Mesenchymal stem cell (in vitro differentiated cells and primary cell): ENCODE measurements around the gene PHF20.

ENCODE experiments used
- DNase-seq: peaks from one replicate; pipeline ENCODE4 v3.0.0-alpha.2; 2013
- H2AFZ ChIP-seq: one replicate; pipeline ENCODE4 v1.6.1; 2013; ENCODE audit warnings: low read depth, mild to moderate bottlenecking, control low read depth, inconsistent platforms, low read length, moderate library complexity
- H2AK5ac ChIP-seq: 2 replicates; pipeline ENCODE4 v1.6.1; 2013; ENCODE audit warnings: low read length, moderate library complexity, mild to moderate bottlenecking, inconsistent platforms; ENCODE audit not compliant: severe bottlenecking
- H2BK120ac ChIP-seq: one replicate; pipeline ENCODE4 v1.6.1; 2013; ENCODE audit warnings: low read depth, mild to moderate bottlenecking, inconsistent platforms, low read length, moderate library complexity
- H2BK12ac ChIP-seq, 2 experiments: one replicate each; pipeline ENCODE4 v1.6.1; 2013; ENCODE audit warnings: inconsistent platforms in 2 of 2, low read length in 2 of 2, mild to moderate bottlenecking in 2 of 2, moderate library complexity in 2 of 2, control low read depth in 1 of 2
- H2BK15ac ChIP-seq: one replicate; pipeline ENCODE4 v1.6.1; 2013; ENCODE audit warnings: mild to moderate bottlenecking, low read depth, inconsistent platforms; ENCODE audit not compliant: poor library complexity, severe bottlenecking
- H2BK5ac ChIP-seq: 2 replicates; pipeline ENCODE4 v1.6.1; 2013; ENCODE audit warnings: low read depth, mild to moderate bottlenecking, low read length, control low read depth, inconsistent platforms; ENCODE audit not compliant: poor library complexity, severe bottlenecking
- H3K14ac ChIP-seq, 2 experiments: one replicate each; pipeline ENCODE4 v1.6.1; 2013; ENCODE audit warnings: inconsistent platforms in 2 of 2, low read length in 2 of 2, control low read depth in 1 of 2, mild to moderate bottlenecking in 1 of 2, moderate library complexity in 1 of 2
- H3K18ac ChIP-seq, 2 experiments: one replicate each; pipeline ENCODE4 v1.6.1; 2013; ENCODE audit warnings: inconsistent platforms in 2 of 2, low read length in 2 of 2, control low read depth in 1 of 2, low read depth in 1 of 2, mild to moderate bottlenecking in 1 of 2
- H3K23ac ChIP-seq, 2 experiments: one replicate each; pipeline ENCODE4 v1.6.1; 2013; ENCODE audit warnings: inconsistent platforms in 2 of 2, low read length in 2 of 2, mild to moderate bottlenecking in 2 of 2, moderate library complexity in 2 of 2, control low read depth in 1 of 2
- H3K27ac ChIP-seq: 2 replicates; pipeline ENCODE4 v1.5.1; 2013; ENCODE audit warnings: mild to moderate bottlenecking, moderate library complexity, low read length, control low read depth, inconsistent platforms; ENCODE audit not compliant: poor library complexity, severe bottlenecking
- H3K27me3 ChIP-seq, 2 experiments: 2 replicates each; pipeline versions ENCODE4 v1.6.1 to v1.7.0; 2013; ENCODE audit warnings: low read length in 2 of 2, mild to moderate bottlenecking in 2 of 2, moderate library complexity in 2 of 2, control low read depth in 1 of 2, inconsistent platforms in 1 of 2; ENCODE audit not compliant: control insufficient read depth in 1 of 2, insufficient read depth in 1 of 2
- H3K36me3 ChIP-seq, 2 experiments: 2 replicates each; pipeline versions ENCODE4 v1.6.1 to v1.7.0; 2013; ENCODE audit warnings: low read length in 2 of 2, control low read depth in 1 of 2, inconsistent platforms in 1 of 2, low read depth in 1 of 2, mild to moderate bottlenecking in 1 of 2; ENCODE audit not compliant: insufficient read depth in 2 of 2, control insufficient read depth in 1 of 2
- H3K4ac ChIP-seq, 2 experiments: one replicate each; pipeline ENCODE4 v1.6.1; 2013; ENCODE audit warnings: inconsistent platforms in 2 of 2, low read length in 2 of 2, mild to moderate bottlenecking in 2 of 2, moderate library complexity in 2 of 2, control low read depth in 1 of 2, low read depth in 1 of 2
- H3K4me1 ChIP-seq: 2 replicates; pipeline ENCODE4 v1.6.1; 2013; ENCODE audit warnings: low read depth, low read length, control low read depth; ENCODE audit not compliant: control insufficient read depth, insufficient read depth
- H3K4me2 ChIP-seq: 2 replicates; pipeline ENCODE4 v1.6.1; 2013; ENCODE audit warnings: low read length, mild to moderate bottlenecking, inconsistent platforms; ENCODE audit not compliant: poor library complexity, severe bottlenecking
- H3K4me3 ChIP-seq, 2 experiments: 2 replicates each; pipeline versions ENCODE4 v1.5.1 to v1.7.0; 2013; ENCODE audit warnings: low read length in 2 of 2, mild to moderate bottlenecking in 2 of 2, control low read depth in 1 of 2, low read depth in 1 of 2; ENCODE audit not compliant: insufficient read depth in 1 of 2
- H3K79me1 ChIP-seq: replicated peaks from 2 replicates; pipeline ENCODE4 v1.6.1; 2013; ENCODE audit warnings: mild to moderate bottlenecking, control low read depth, low read length, inconsistent platforms; ENCODE audit not compliant: poor library complexity, severe bottlenecking
- H3K9ac ChIP-seq: 2 replicates; pipeline ENCODE4 v1.7.0; 2013; ENCODE audit warnings: mild to moderate bottlenecking, low read length, moderate library complexity
- H3K9me3 ChIP-seq: 2 replicates; pipeline ENCODE4 v1.7.0; 2013; ENCODE audit warnings: mild to moderate bottlenecking, low read length; ENCODE audit not compliant: control insufficient read depth
- H4K8ac ChIP-seq: one replicate; pipeline ENCODE4 v1.6.1; 2013; ENCODE audit warnings: inconsistent platforms, mild to moderate bottlenecking, low read length, moderate library complexity
- H4K91ac ChIP-seq: one replicate; pipeline ENCODE4 v1.6.1; 2013; ENCODE audit warnings: mild to moderate bottlenecking, low read length, inconsistent platforms
- WGBS: methylation state at CpG from one replicate; pipeline ENCODE4 v1.1.7; 2013; ENCODE audit warnings: mixed read lengths; 5-methylcytosine and 5-hydroxymethylcytosine counted together

PHF20 gene

DNA sequence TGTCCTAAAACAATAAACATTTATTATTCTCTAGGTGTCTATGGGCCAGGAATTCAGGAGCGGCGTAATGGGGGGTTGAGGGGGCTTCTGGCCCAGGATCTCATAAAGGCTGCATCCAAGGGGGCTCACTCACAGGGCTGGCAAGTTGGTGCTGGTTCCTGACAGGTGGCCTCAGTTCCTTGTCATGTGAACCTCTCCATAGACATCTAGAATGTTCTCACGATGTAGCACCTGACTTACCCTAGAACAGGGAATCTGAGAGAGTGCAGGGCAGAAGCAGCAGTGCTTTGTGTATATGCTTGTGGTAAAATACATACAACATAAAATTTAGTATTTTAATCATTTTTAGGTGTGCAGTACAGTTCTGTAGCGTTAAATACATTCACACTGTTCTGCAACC is 57.1 kb downstream of the PHF20 start:
- Histone ChIP-seq H4K8ac (no peak overlapping the region), H3K4me3 (no peak overlapping the region), H2BK5ac (no peak overlapping the region), H3K18ac (no peak overlapping the region), H3K79me1 (peaks cover 16% of the 10 kb centered on the region), H2AK5ac (no peak overlapping the region), H3K14ac (no peak overlapping the region), H2BK12ac (no peak overlapping the region), H3K27me3 (no peaks in the 10 kb centered on the region), H3K4me1 (peaks cover 7% of the 10 kb centered on the region), H4K91ac (no peak overlapping the region), H3K36me3 (peaks cover 4 to 12% of the 10 kb centered on the region in 2 experiments), H3K4me2 (no peak overlapping the region), H3K9ac (no peak overlapping the region), H3K9me3 (peaks cover 4% of the 10 kb centered on the region), H3K23ac (no peak overlapping the region), H2BK15ac (no peak overlapping the region), H2AFZ (no peak overlapping the region), H3K27ac (no peak overlapping the region), H3K4ac (no peak overlapping the region), H2BK120ac (no peak overlapping the region)
- no peak for DNase-seq
- 99% methylated on average over 3 of the region's 4 CpGs for whole genome bisulfite sequencing

DNA sequence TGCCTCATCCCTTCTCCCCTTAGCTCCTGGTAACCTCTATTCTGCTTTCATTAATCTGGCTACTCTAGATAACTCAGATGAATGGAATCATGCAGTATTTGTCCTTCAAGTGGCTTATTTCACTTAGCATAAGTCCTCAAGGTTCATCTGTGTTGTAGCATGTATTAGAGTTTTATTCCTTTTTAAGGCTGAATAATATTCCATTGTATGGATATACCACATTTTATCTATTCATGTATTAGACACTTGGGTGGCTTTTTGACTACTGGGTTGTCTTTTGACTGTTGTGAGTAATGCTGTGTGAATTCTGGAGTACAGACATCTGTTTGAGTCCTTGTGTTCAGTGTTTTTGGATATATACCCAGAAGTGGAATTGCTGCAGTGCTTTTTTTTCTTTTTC is 58.4 kb downstream of the PHF20 start:
- H3K79me1 ChIP-seq = peaks cover 19% of the 10 kb centered on the region
- H3K9ac ChIP-seq = no peak overlapping the region
- peaks cover 7% of the 10 kb centered on the region for H3K4me1 ChIP-seq
- DNase-seq = no peak
- no peak overlapping the region for H4K8ac ChIP-seq
- no peak overlapping the region for H3K4me2 ChIP-seq
- no peak overlapping the region for H2BK12ac ChIP-seq
- no peak overlapping the region for H2BK15ac ChIP-seq
- H3K9me3 ChIP-seq = peaks cover 4% of the 10 kb centered on the region
- H3K36me3 ChIP-seq = peaks cover 4 to 7% of the 10 kb centered on the region in 2 experiments
- no peak overlapping the region for H3K27ac ChIP-seq
- no peaks in the 10 kb centered on the region for H3K27me3 ChIP-seq
- H2BK5ac ChIP-seq = no peak overlapping the region
- no peak overlapping the region for H2AK5ac ChIP-seq
- H3K4me3 ChIP-seq = no peak overlapping the region
- H4K91ac ChIP-seq = no peak overlapping the region
- no peak overlapping the region for H2AFZ ChIP-seq
- H3K4ac ChIP-seq = no peak overlapping the region
- H3K18ac ChIP-seq = no peak overlapping the region
- no peak overlapping the region for H2BK120ac ChIP-seq
- H3K23ac ChIP-seq = no peak overlapping the region
- H3K14ac ChIP-seq = no peak overlapping the region

DNA sequence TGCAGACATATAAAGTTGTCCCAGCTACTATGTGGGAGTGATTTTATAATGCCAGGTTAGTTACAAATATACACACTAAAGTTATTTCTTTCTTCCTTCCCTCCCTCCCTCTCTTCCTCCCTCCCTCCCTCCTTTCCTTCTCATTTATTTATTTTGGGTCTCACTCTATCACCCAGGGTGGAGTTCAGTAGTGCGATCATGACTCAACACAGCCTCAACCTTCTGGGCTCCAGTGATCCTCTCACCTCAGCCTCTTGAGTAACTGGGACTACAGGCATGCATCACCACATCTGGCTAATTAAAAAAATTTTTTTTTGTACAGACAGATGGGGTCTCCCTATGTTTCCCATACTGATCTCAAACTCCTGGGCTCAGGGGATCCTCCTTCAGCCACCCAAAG is 59.2 kb downstream of the PHF20 start:
- Histone ChIP-seq H3K9ac (no peak overlapping the region), H3K4me2 (no peak overlapping the region), H3K36me3 (peaks cover 2 to 7% of the 10 kb centered on the region in 2 experiments), H2BK120ac (no peak overlapping the region), H3K4ac (no peak overlapping the region), H3K23ac (no peak overlapping the region), H2BK15ac (no peak overlapping the region), H3K4me3 (no peak overlapping the region), H4K8ac (no peak overlapping the region), H3K14ac (no peak overlapping the region), H3K27me3 (no peaks in the 10 kb centered on the region), H2BK5ac (no peak overlapping the region), H3K4me1 (peaks cover 7% of the 10 kb centered on the region), H3K79me1 (peaks cover 16% of the 10 kb centered on the region), H3K27ac (no peak overlapping the region), H3K9me3 (peaks cover 4% of the 10 kb centered on the region), H3K18ac (no peak overlapping the region), H4K91ac (no peak overlapping the region), H2AFZ (no peak overlapping the region), H2BK12ac (no peak overlapping the region), H2AK5ac (no peak overlapping the region)
- no peak for DNase-seq
- 86% methylated on average over 1 of the region's 1 CpG for WGBS

DNA sequence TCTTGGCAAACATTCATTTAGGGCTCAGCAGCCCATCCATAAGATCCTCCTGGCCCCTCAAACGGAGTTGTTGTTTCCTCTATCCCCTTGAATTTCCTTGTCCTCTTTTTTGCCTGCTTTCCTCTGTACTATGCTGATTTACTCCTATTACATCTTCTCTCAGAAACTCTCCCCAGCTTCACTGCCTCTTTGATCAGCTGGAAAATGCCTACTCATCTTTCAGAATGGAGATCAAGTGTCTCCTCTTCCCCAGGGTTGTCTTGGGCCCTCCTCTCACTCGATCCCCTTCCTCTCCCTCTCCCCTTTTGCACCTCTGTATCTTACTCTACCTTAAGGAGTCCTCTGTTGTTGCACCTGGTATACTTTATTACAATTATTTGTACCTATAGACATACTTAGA is 60.2 kb downstream of the PHF20 start:
- no peak for DNase-seq
- Histone ChIP-seq H3K14ac (no peak overlapping the region), H3K18ac (no peak overlapping the region), H2AK5ac (no peak overlapping the region), H3K9ac (no peak overlapping the region), H3K23ac (no peak overlapping the region), H3K4me1 (peaks cover 9% of the 10 kb centered on the region), H2BK120ac (no peak overlapping the region), H2AFZ (no peak overlapping the region), H3K4ac (no peak overlapping the region), H3K36me3 (peaks cover 0 to 7% of the 10 kb centered on the region in 2 experiments), H3K27me3 (no peaks in the 10 kb centered on the region), H2BK12ac (no peak overlapping the region), H4K91ac (no peak overlapping the region), H2BK15ac (no peak overlapping the region), H4K8ac (no peak overlapping the region), H3K4me3 (no peak overlapping the region), H3K79me1 (peaks cover 13% of the 10 kb centered on the region), H2BK5ac (no peak overlapping the region), H3K27ac (no peak overlapping the region), H3K9me3 (peaks cover 4% of the 10 kb centered on the region), H3K4me2 (no peak overlapping the region)
- WGBS = 98% methylated on average over 2 of the region's 2 CpGs
